HPDE6-E6E7 (cell line): ENCODE results near the gene SLC17A1.
A peak's percentile ranks its signal among the peaks of the same experiment; 100 is the strongest.

ENCODE experiments used
- DNase-seq: peaks from one replicate; pipeline ENCODE4 v3.0.0; 2011; ENCODE audit warnings: missing footprints; ENCODE audit errors: extremely low spot score

SLC17A1 gene

GRCh38 chr6:25832670-25833069 is 818 bp upstream of the SLC17A1 start:
- no peak for DNase-seq

- no peak for DNase-seq
These were observed 433 bp upstream of the SLC17A1 start for GRCh38 chr6:25832307-25832662.

- DNase-seq = no peak
These were observed 1.4 kb downstream of the SLC17A1 start for GRCh38 chr6:25830458-25830857.

DNA sequence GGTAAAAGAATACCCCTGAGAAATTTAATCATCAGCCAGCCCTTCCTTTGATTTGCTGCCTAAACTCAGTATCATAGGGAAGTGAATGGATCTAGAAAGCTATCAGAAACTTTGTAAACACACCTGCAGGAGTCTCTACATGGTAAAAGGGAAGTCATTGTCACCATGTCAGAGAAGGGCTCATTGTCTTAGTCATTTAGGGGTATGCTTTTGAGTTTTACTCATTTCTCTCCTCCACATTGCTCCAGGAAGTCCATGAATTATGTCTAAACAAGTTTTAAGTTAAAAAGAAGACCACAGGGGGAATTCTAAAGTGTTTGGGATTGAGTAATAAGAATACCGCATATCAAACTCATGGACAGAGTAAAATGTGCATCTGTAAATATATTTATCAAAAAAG is 2.5 kb downstream of the SLC17A1 start:
- no peak for DNase-seq

DNA sequence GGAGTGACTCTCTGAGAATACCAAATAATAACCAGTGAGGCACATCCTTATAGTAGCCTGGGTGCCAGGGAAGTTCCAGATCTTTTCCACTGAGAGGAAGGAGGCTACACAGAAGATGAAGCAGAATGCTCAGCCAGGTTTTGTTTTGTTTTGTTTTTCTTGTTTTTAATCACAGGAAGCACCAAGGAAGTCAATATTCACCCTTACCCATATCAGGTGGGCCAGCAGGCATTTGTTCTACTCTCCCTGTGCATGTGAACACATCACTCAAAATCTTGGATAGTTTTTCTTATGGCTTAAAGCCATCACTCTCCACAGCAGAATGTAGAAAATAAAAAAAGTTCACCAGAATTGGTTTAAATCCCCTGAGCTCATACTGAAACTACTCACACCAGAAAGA is 10.5 kb downstream of the SLC17A1 start:
- no peak for DNase-seq

DNA sequence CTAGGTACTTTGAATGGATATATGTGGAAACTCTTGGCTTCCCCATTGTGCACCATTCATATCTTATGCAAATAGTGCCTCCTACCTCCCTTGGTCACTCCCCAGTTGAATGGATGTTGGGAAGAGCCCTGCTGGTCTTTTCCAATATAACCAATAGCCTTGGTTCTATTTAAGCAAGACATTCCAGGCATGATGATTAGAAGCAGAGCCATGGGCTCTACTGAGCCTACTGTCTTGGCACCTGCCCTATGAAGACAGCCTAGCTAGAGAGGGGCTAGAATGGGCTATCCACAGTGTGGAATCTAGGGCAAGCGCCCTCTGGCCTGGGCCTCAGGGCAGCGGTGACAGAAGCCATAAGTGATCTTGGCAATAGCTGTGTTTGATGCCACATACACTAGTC is 15.6 kb downstream of the SLC17A1 start:
- DNase-seq = no peak

DNA sequence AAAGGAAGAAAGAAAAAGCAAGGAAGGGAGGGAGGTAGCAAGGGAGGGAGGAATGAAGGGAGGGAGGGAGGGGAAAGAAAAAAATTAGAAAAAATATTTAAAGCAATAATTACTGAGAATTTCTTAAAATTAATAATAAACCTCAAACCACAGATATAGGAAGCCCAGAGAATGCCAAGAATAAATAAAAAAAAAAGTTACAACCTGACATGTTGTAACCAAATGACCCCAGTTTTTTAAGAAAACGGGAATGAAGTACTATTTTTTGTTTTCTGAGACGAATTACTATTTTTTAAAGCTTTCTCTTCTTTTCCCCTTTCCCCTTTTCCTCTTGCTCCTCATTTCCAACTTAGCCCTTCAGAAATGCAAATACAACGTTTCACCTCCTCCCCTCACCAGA is 16.7 kb downstream of the SLC17A1 start:
- DNase-seq = no peak

DNA sequence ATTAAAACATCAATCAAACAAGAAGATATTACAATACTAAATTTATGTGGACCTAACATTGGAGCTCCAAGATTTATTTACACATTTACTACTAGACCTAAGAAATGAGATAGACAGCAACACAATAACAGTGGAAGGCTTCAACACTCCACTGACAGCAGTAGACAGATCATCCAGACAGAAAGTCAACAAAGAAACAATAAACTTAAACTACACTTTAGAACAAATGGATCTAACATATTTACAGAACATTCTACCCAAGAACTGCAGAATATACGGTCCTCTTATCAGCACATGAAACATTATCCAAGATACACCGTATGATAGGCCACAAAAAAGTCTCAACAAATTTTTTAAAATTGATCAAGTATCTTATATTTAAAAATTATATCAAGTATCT is 27.0 kb downstream of the SLC17A1 start:
- no peak for DNase-seq

GRCh38 chr6:25801436-25801835 is 30.4 kb downstream of the SLC17A1 start:
- DNase-seq = no peak

DNA sequence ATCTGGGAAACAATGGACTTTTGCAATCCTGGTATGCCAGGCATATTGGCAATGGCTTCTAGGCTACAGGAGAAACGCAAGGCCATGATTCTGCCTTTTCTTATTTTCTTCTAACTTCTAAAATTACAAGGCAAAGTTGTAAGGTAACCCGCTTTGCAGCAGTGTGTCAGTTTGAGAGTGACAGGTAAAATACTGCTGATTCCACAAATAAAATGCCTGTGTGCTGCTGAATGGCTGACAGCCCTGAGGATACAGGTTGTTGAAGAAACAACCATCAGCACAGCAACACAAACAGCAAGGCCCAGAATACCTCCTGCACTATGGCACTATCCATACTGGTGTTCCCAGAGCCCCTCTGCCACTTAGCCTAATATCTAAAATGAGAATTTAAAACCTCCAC is 37.1 kb downstream of the SLC17A1 start:
- DNase-seq = no peak

GRCh38 chr6:25793970-25794369 is 37.9 kb downstream of the SLC17A1 start:
- no peak for DNase-seq

DNA sequence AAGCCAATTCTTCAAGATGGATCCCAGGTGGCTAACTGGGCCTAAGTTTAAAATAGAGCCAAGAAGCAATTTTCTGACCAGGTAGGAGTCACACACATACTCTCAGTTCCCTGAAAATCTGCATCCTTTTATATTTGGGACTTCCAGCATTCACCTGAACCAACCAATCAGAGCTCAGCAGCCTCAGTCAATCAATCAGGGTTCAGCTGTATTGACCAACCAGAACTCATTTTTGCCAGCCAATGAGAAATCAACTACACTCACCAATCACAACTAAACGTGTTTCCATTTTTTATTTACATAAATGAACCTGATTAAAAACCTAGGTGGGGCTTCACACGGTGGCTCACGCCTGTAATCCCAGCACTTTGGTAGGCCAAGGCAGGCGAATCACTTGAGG is 39.8 kb downstream of the SLC17A1 start:
- no peak for DNase-seq

DNA sequence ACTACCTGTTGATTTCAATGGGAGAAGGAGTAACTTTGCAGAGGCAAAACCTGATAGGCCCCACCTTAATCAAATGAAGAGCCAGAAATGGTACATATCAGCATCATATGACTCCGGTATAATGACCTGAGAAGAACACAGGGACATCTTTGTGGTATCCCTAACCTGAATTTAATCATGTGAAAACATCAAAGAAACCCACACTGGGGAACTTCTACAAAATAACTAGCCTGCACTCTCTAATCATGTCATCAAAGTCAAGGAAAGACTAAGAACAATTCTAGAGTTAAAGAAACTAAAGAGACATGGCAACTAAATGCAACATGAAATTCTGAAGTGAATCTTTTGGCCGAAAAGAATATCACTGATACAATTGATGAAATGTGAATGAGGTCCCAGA is 42.4 kb downstream of the SLC17A1 start:
- no peak for DNase-seq

DNA sequence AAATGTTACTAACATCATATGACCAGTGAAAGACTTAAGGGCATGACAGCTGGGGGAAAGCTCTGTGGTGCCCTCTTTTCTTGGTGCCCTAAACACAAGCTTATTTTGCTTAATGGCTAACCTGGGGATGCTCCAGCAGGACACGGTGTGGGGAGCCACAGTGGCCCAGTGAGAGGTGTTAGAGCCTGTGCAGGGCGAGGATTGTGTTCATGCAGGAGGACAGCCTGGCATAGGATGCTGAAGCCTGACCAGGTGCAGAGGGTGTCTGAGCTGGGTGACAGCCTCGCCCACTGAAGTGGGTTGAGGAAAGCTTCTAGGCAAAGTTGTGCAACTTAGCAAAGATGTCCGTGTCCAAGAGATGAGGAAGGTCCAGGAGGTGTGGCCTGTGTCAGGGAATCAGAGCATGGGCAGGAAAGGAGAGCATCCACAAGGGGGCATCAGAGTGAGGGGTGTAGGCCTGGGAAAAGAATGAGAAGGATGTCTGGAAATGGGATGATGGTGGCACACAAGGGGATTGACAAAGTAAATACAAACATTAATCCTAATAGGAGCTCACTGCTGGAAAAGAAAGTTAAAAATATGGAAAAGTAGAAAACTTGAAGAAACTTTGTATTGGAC is 43.4 kb downstream of the SLC17A1 start:
- peak; percentile 47 for DNase-seq

GRCh38 chr6:25787428-25787827 is 44.4 kb downstream of the SLC17A1 start:
- DNase-seq = no peak

DNA sequence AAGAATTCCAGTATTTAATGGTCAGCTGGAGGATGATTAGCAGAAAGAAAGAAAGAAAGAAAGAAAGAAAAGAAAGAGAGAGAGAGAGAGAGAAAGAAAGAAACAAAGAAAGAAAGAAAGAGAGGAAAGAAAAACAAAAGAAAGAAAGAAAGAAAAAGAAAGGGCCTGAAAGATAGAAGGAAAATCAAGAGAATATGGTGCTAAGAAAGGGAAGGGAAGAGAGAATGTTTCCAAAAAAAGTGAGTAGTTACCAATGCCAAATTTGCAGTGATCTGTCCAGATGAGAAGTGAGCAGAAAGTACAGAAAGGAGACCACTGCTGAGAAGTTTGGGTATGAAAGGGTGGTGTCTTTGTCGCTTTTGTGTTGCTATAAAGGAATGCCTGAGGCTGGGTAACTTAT is 50.7 kb downstream of the SLC17A1 start:
- no peak for DNase-seq

DNA sequence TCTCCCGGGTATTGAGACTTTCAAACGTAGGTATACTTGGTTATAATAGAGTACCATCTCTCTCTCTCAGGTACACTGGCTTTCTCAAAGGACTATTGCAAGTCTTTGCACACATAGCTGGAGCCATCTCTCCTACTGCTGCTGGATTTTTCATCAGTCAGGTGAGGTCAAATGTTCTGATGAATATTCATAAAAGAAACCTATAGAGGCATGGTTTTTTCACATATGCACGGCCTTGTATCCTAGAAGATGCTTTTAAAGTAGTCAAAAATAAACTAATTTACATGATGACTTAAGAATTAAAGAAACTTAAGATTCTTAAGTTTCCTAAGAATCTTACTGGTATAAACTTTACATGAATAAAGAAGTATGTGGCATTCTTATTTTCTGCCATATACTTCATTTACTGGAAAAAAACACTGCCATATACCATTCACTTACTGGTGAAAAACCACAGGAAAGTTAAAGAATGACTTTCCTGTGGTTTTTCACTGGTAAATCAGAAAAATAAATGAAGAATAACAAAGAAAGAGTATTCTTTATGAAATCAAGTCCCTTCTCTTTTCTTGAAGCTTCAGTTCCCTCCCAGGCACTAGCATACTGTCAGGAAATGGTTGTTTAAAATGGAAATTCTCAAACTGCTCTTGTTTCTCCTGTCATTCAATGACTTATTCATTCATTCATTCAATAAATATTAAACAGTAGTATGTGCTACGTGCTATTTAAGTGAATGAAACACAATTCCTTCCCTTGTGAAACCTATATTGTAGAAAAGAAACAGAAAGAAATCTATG is 53.8 kb downstream of the SLC17A1 start:
- no peak for DNase-seq

DNA sequence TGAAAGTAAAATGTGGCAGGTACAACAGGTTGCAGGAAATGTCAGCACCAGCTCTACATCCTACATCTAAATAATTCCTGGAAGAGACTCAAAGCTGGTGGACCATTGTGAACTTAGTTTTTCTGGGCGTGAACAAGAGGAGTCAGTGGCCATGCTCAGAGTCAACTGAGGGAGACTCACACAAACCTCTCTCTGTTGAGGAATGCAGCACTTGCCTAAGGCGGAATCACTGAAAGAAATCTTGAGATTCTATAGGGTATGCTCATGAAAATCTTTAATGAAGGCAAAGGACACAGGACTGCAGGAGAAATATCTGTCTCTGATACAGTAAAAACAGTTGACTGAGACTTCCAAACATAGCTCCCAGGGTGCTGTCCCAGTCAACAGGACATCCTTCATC is 54.8 kb downstream of the SLC17A1 start:
- no peak for DNase-seq

- DNase-seq = no peak
These were observed 57.6 kb downstream of the SLC17A1 start for GRCh38 chr6:25774120-25774715.

DNA sequence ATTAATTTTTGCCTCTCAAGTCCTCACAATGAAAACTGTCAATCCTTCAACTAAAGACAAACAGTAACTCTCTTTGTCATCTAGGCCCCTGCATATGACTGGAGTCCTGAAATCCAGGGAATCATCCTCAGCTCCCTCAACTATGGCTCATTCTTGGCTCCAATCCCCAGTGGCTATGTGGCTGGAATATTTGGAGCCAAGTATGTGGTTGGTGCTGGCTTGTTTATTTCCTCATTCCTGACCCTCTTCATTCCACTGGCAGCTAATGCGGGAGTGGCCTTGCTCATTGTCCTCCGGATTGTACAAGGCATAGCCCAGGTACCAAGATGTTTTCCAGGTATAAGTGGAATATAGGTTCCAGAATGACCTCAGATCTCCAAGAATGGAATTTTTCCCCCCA is 61.9 kb downstream of the SLC17A1 start:
- DNase-seq = no peak

- DNase-seq = no peak
These were observed 63.3 kb downstream of the SLC17A1 start for GRCh38 chr6:25768566-25768965.

DNA sequence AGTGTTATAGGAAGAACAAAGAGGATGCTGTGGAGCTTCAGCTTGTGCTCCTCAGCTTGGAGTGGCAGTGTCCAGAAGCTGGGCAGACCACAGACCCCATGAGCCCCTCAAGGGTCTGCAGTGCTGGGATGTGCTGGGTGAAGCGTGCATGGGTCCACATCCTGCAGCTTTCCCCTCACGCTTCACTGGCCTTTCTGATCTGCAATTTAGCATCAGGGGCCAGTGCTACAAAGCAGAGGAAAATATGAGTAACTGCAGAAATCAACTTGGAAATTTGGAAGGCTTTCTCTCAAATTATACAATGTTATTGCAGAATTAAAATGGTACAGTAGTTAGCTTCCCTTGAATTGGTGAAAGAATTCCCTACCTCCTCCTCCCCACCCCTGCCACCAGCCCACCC is 67.2 kb downstream of the SLC17A1 start:
- DNase-seq = no peak

GRCh38 chr6:25757936-25758642 is 73.8 kb downstream of the SLC17A1 start:
- no peak for DNase-seq
